Fibroblast of the aortic adventitia (primary cell): ENCODE results near the gene GLS. TPM values are rescaled to one million over a fixed set of nuclear protein-coding genes. Genes with fewer than 3 reads are reported as not detected.

Source experiments
- DNase-seq: peaks from one replicate; pipeline ENCODE4 v3.0.0-alpha.2; 2010; ENCODE audit warnings: low read depth
- H3K4me3 ChIP-seq: 2 replicates; pipeline ENCODE4 v1.5.1; 2011; ENCODE audit warnings: low read depth, mild to moderate bottlenecking, control low read depth, low read length, moderate library complexity
- total RNA-seq: library from RNA; depleted of rRNA; stranded (reverse); fragments of >200 nt; gene quantifications from 2 replicates; pipeline ENCODE4 v1.2.3, GENCODE V29; 2012; ENCODE audit warnings: low replicate concordance
- TF ChIP-seq, protein P1 (sequence below): IDR thresholded peaks from 2 replicates; pipeline ENCODE4 v1.5.1; 2011; ENCODE audit warnings: mild to moderate bottlenecking, low read length, control low read depth, inconsistent platforms; ENCODE audit not compliant: insufficient read depth

The GLS gene
- total RNA-seq, 1 donor: 116 TPM

DNA sequence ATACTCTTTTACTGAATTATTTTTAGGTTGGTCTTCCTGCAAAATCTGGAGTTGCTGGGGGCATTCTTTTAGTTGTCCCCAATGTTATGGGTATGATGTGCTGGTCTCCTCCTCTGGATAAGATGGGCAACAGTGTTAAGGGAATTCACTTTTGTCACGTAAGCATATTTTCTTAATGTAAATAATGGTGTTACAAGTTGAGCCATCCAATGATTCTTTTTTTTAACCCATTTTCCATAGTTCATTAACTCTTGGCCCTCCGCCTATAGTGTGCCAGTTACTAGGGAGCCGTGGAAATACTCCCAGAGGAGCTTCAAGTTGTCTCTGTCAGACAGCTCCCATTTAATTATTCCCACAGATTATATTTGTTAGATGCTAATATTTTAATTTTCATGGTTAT, 49.8 kb downstream of the GLS start:
- H3K4me3 ChIP-seq: no peak overlapping the region
- DNase-seq: no peak
- TF ChIP-seq, protein P1, sequence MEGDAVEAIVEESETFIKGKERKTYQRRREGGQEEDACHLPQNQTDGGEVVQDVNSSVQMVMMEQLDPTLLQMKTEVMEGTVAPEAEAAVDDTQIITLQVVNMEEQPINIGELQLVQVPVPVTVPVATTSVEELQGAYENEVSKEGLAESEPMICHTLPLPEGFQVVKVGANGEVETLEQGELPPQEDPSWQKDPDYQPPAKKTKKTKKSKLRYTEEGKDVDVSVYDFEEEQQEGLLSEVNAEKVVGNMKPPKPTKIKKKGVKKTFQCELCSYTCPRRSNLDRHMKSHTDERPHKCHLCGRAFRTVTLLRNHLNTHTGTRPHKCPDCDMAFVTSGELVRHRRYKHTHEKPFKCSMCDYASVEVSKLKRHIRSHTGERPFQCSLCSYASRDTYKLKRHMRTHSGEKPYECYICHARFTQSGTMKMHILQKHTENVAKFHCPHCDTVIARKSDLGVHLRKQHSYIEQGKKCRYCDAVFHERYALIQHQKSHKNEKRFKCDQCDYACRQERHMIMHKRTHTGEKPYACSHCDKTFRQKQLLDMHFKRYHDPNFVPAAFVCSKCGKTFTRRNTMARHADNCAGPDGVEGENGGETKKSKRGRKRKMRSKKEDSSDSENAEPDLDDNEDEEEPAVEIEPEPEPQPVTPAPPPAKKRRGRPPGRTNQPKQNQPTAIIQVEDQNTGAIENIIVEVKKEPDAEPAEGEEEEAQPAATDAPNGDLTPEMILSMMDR: no peak

DNA sequence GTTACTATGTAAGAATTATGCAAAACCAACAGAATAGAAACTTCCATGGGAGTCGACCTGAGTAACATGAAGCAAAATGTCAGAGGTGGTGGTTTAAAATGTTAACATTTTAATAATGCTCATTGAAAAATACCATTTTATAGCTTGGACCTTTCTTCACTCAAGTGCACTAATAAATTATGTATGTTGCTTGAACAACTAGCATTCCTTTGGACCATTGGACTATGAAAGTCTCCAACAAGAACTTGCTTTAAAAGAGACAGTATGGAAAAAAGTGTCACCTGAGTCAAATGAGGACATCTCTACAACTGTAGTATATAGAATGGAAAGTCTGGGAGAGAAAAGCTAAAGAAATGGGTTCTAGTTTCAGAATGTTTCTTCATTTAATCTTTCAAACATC, 51.9 kb downstream of the GLS start:
- no peak overlapping the region for H3K4me3 ChIP-seq
- TF ChIP-seq, protein P1: no peak
- no peak for DNase-seq

DNA sequence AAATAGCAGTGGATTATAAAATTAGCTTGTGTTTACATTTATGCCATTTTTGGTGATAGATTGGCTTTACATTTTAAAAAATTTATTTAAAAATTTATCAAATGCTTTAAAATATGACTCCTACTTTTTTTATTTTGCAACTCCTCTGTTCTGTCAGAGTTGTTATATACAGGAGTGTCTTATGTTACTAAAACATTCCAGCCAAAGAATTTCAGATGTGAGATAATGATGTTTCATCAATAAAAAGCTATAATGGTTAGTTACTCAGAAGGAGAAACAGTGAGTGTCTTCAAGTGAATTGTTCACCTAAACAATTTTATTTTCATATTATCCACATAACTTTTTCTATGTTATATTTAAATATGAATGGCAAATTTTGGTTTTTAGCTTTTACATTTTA, 52.7 kb downstream of the GLS start:
- TF ChIP-seq, protein P1: no peak
- no peak overlapping the region for H3K4me3 ChIP-seq
- DNase-seq: no peak

DNA sequence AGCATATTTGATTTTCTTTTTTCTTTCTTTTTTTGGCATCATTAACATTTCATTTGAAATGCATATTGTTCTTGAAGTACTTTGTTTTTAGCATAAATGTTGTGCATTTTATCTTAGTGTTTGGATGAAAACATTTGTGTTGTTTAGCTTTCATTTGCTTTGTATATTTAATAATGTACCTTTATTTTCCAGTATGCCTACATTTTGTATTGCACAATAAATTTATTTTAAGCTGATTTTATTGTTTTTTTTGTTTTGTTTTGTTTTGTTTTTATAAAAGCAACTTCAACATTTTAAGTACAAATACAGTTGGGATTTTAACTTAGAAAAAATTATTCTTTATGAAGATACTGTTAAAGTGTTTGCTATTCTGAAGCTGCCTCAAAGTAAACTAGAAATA, 54.4 kb downstream of the GLS start:
- TF ChIP-seq, protein P1: no peak
- no peak overlapping the region for H3K4me3 ChIP-seq
- no peak for DNase-seq

DNA sequence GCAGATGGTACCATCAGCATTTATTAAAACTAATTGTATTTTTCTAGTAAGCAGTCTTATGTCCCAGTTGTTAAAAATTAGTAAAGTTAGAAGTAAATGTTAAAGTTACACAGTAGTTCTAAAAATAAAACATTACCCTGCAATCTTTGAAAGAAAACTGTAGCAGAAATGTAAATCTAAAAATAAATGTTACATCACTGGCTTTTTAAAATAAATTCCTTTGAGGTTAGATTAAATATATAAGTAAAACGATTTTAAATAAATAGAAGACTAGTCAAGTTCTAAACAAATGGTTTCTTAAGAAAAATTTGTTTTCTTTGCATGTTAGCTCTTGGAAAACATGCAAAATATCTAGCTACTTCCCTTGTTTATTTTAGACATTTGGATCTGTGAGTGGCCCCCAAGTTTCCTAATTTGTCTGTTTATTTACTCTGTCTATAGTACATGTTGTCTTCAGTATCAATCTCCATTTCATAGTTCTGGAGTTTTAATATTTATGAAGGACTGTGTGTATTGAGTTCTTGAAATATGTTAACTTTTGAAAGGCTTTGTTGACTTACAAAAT, 58.2 kb downstream of the GLS start:
- no peak for DNase-seq

DNA sequence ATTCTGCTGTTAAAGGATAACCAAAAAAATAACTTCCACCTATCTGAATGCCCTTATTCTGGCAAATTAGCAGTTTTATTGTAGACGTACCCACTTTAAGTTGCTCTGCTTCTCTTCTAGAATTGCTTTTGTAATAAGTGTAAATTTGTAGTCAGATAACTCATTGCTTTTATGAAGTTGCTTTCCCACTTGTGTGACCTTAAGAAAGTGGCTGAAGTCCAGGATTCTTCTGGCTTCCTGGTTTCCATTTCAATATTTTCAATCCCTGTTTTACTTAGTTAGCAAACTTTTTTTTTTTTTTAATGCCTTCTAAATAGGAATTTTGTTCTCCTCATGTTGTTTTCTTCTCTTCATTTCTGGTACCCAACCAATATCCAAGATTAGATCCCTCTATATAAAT, 59.8 kb downstream of the GLS start:
- TF ChIP-seq, protein P1: no peak
- no peak overlapping the region for H3K4me3 ChIP-seq
- DNase-seq: no peak

More for the DNA sequence above, 58.2 kb downstream of the GLS start:
- no peak overlapping the region for H3K4me3 ChIP-seq
- TF ChIP-seq, protein P1: no peak

DNA sequence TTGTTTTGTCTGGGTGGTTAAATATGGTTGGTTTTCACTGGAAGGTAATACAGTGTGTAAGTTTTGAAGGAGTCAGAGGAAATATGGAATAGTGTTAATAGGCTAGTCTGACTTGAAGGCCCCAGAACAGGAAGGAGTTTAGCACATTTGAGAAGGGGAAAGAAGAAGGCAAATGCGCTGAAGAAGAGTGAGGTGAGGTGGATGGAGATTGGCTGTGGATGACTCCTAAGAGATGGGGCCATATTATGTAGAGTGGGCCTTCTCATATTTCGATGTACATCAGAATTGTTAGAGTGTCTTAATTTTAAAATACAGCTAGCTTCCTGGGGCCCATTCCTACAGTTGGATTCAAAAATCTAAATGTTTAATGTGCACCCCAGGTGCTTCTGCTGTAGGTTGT, 61.0 kb downstream of the GLS start:
- no peak for DNase-seq
- H3K4me3 ChIP-seq: no peak overlapping the region
- TF ChIP-seq, protein P1: no peak
